K562 (cell line): ENCODE results near the gene THSD8. TPM values are rescaled to one million over a fixed set of nuclear protein-coding genes. Genes with fewer than 3 reads are reported as not detected.

Experiments
- EWSR1 ChIP-seq: fragments of 450-650 bp; IDR thresholded peaks from 2 replicates; pipeline ENCODE4 v1.6.1; 2018; ENCODE audit warnings: borderline replicate concordance, mild to moderate bottlenecking, low read depth, moderate library complexity; ENCODE audit not compliant: partially characterized antibody
- NR2F6 ChIP-seq: fragments of 450-650 bp; formaldehyde crosslinking; IDR thresholded peaks from 2 replicates; pipeline ENCODE4 v1.4.0; 2020; ENCODE audit warnings: mild to moderate bottlenecking
- POLR2AphosphoS2 ChIP-seq: IDR thresholded peaks from 2 replicates; pipeline ENCODE4 v1.6.1; 2012; ENCODE audit warnings: low read length, improper control_type of control experiment
- SRSF3 ChIP-seq: fragments of 200-400 bp; formaldehyde crosslinking; IDR thresholded peaks from 2 replicates; pipeline ENCODE4 v1.6.1; 2016; ENCODE audit warnings: mild to moderate bottlenecking, low read length, moderate library complexity; ENCODE audit not compliant: insufficient read depth
- WHSC1 ChIP-seq: IDR thresholded peaks from one replicate; pipeline ENCODE4 v1.6.1; 2012; ENCODE audit warnings: low read length, control low read depth, inconsistent platforms
- ZEB2 ChIP-seq: fragments of 450-650 bp; IDR thresholded peaks from 2 replicates; pipeline ENCODE4 v1.6.1; 2016
- ZNF324 ChIP-seq: fragments of 250-450 bp; sonication (Bioruptor Pico); IDR thresholded peaks from 2 replicates; pipeline ENCODE4 v1.4.0; 2020; ENCODE audit warnings: mild to moderate bottlenecking
- polyA plus RNA-seq, 8 experiments: library from polyadenylated mRNA; depleted of rRNA in 4 of 8; stranded (reverse) in 5 of 8; unstranded in 3 of 8; fragments of >200 nt; fragmentation: Nextera tagmentation in 2 of 8; fragmentation: Illumina TruSeq in 1 of 8; extraction: Ambion mirVana in 2 of 8; extraction: Trizol in 1 of 8; gene quantifications; 2 replicates each; pipeline versions ENCODE4 v1.2.1 to v1.2.3, GENCODE V29; 2011 to 2014; ENCODE audit warnings: inconsistent platforms in 1 of 8, missing spikeins in 1 of 8
- total RNA-seq, 7 experiments: library from RNA; depleted of rRNA in 6 of 7; stranded (reverse); fragments of >200 nt in 6 of 7; fragmentation: Illumina TruSeq in 2 of 7; extraction: Trizol in 2 of 7; gene quantifications; 2 replicates each; pipeline versions ENCODE4 v1.2.1 to v1.2.3, GENCODE V29; 2011 to 2021; ENCODE audit warnings: low replicate concordance in 1 of 7
- TF ChIP-seq, protein P1 (sequence below): fragments of 450-650 bp; IDR thresholded peaks from 2 replicates; pipeline ENCODE4 v1.6.1; 2016; ENCODE audit warnings: mild to moderate bottlenecking, moderate library complexity
- TF ChIP-seq, protein P2 (sequence below): fragments of 250-450 bp; sonication (Bioruptor Pico); IDR thresholded peaks from 2 replicates; pipeline ENCODE4 v1.5.0; 2021
- TF ChIP-seq, protein P3 (sequence below): sonication (generic); formaldehyde crosslinking; IDR thresholded peaks from 2 replicates; pipeline ENCODE4 v1.8.1; 2022; ENCODE audit warnings: missing genetic modification reagents
- TF ChIP-seq, protein P4 (sequence below): sonication (generic); formaldehyde crosslinking; IDR thresholded peaks from 2 replicates; pipeline ENCODE4 v1.8.0; 2022; ENCODE audit warnings: mild to moderate bottlenecking, missing genetic modification reagents, borderline replicate concordance

Gene THSD8
- total and polyA plus RNA-seq, 9 of the 15 experiments (the other 6 are each of a cell fraction or from before 2014, with no cell fraction given): 8.4 to 42.4 (median 19.9) TPM; not detected in 2

DNA sequence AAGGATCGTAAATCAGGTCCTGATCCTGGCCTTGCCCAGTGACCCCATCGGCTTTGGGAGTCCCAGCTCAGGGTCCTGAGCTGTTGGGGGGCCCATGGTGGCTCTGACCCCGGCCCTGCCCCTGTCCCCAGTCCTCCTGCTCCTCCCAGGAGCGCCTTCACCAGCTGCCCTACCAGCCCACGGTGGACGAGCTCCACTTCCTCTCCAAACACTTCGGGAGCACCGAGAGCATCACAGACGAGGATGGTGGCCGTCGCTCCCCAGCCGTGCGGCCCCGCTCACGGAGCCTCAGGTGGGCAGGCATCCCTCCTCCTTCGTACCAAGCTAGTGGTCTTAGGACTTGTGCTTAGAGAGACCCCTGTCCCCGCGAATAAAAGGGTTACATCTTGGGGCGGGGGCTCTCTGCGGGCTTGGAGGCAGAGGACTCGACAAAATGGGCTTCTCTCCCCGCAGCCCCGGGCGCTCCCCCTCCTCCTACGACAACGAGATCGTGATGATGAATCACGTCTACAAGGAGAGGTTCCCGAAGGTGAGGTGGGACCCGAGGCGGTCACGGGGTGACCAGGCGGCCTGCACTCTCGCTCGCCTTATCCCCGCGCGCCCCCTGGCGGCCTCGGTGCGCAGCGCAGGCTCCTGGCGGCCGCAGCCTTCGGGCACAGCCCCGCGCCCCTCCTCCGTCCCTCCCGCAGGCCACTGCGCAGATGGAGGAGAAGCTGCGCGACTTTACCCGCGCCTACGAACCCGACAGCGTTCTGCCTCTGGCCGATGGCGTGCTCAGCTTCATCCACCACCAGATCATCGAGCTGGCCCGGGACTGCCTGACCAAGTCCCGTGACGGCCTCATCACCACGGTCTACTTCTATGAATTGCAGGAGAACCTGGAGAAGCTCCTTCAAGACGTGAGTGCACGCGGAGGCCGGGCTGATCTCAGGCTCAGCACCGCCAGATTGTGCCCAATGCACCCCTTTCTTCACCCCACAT lies 45.6 kb downstream of the THSD8 start (continued):
- TF ChIP-seq, protein P1, sequence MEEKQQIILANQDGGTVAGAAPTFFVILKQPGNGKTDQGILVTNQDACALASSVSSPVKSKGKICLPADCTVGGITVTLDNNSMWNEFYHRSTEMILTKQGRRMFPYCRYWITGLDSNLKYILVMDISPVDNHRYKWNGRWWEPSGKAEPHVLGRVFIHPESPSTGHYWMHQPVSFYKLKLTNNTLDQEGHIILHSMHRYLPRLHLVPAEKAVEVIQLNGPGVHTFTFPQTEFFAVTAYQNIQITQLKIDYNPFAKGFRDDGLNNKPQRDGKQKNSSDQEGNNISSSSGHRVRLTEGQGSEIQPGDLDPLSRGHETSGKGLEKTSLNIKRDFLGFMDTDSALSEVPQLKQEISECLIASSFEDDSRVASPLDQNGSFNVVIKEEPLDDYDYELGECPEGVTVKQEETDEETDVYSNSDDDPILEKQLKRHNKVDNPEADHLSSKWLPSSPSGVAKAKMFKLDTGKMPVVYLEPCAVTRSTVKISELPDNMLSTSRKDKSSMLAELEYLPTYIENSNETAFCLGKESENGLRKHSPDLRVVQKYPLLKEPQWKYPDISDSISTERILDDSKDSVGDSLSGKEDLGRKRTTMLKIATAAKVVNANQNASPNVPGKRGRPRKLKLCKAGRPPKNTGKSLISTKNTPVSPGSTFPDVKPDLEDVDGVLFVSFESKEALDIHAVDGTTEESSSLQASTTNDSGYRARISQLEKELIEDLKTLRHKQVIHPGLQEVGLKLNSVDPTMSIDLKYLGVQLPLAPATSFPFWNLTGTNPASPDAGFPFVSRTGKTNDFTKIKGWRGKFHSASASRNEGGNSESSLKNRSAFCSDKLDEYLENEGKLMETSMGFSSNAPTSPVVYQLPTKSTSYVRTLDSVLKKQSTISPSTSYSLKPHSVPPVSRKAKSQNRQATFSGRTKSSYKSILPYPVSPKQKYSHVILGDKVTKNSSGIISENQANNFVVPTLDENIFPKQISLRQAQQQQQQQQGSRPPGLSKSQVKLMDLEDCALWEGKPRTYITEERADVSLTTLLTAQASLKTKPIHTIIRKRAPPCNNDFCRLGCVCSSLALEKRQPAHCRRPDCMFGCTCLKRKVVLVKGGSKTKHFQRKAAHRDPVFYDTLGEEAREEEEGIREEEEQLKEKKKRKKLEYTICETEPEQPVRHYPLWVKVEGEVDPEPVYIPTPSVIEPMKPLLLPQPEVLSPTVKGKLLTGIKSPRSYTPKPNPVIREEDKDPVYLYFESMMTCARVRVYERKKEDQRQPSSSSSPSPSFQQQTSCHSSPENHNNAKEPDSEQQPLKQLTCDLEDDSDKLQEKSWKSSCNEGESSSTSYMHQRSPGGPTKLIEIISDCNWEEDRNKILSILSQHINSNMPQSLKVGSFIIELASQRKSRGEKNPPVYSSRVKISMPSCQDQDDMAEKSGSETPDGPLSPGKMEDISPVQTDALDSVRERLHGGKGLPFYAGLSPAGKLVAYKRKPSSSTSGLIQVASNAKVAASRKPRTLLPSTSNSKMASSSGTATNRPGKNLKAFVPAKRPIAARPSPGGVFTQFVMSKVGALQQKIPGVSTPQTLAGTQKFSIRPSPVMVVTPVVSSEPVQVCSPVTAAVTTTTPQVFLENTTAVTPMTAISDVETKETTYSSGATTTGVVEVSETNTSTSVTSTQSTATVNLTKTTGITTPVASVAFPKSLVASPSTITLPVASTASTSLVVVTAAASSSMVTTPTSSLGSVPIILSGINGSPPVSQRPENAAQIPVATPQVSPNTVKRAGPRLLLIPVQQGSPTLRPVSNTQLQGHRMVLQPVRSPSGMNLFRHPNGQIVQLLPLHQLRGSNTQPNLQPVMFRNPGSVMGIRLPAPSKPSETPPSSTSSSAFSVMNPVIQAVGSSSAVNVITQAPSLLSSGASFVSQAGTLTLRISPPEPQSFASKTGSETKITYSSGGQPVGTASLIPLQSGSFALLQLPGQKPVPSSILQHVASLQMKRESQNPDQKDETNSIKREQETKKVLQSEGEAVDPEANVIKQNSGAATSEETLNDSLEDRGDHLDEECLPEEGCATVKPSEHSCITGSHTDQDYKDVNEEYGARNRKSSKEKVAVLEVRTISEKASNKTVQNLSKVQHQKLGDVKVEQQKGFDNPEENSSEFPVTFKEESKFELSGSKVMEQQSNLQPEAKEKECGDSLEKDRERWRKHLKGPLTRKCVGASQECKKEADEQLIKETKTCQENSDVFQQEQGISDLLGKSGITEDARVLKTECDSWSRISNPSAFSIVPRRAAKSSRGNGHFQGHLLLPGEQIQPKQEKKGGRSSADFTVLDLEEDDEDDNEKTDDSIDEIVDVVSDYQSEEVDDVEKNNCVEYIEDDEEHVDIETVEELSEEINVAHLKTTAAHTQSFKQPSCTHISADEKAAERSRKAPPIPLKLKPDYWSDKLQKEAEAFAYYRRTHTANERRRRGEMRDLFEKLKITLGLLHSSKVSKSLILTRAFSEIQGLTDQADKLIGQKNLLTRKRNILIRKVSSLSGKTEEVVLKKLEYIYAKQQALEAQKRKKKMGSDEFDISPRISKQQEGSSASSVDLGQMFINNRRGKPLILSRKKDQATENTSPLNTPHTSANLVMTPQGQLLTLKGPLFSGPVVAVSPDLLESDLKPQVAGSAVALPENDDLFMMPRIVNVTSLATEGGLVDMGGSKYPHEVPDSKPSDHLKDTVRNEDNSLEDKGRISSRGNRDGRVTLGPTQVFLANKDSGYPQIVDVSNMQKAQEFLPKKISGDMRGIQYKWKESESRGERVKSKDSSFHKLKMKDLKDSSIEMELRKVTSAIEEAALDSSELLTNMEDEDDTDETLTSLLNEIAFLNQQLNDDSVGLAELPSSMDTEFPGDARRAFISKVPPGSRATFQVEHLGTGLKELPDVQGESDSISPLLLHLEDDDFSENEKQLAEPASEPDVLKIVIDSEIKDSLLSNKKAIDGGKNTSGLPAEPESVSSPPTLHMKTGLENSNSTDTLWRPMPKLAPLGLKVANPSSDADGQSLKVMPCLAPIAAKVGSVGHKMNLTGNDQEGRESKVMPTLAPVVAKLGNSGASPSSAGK: no peak; the same call in 1 of the 2 replicates
- TF ChIP-seq, protein P2, sequence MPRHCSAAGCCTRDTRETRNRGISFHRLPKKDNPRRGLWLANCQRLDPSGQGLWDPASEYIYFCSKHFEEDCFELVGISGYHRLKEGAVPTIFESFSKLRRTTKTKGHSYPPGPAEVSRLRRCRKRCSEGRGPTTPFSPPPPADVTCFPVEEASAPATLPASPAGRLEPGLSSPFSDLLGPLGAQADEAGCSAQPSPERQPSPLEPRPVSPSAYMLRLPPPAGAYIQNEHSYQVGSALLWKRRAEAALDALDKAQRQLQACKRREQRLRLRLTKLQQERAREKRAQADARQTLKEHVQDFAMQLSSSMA (CRISPR knock-in tag): no peak
- TF ChIP-seq ZEB2 (no peak), ZNF324 (no peak), POLR2AphosphoS2 (no peak), SRSF3 (no peak), EWSR1 (no peak), NR2F6 (no peak), WHSC1 (no peak)
- TF ChIP-seq, protein P3, sequence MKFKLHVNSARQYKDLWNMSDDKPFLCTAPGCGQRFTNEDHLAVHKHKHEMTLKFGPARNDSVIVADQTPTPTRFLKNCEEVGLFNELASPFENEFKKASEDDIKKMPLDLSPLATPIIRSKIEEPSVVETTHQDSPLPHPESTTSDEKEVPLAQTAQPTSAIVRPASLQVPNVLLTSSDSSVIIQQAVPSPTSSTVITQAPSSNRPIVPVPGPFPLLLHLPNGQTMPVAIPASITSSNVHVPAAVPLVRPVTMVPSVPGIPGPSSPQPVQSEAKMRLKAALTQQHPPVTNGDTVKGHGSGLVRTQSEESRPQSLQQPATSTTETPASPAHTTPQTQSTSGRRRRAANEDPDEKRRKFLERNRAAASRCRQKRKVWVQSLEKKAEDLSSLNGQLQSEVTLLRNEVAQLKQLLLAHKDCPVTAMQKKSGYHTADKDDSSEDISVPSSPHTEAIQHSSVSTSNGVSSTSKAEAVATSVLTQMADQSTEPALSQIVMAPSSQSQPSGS: no peak
- TF ChIP-seq, protein P4, sequence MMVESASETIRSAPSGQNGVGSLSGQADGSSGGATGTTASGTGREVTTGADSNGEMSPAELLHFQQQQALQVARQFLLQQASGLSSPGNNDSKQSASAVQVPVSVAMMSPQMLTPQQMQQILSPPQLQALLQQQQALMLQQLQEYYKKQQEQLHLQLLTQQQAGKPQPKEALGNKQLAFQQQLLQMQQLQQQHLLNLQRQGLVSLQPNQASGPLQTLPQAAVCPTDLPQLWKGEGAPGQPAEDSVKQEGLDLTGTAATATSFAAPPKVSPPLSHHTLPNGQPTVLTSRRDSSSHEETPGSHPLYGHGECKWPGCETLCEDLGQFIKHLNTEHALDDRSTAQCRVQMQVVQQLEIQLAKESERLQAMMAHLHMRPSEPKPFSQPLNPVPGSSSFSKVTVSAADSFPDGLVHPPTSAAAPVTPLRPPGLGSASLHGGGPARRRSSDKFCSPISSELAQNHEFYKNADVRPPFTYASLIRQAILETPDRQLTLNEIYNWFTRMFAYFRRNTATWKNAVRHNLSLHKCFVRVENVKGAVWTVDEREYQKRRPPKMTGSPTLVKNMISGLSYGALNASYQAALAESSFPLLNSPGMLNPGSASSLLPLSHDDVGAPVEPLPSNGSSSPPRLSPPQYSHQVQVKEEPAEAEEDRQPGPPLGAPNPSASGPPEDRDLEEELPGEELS (CRISPR knock-in tag): no peak; the same call in 1 of the 2 replicates
